HG02763 (cell line): ENCODE results near the gene SPAG5.
A peak's percentile ranks its signal among the peaks of the same experiment; 100 is the strongest.

Experiments
- ATAC-seq: cut with Tn5 transposase; IDR thresholded peaks from one replicate; pipeline ENCODE4 v1.9.1; 2021; ENCODE audit warnings: mild to moderate bottlenecking, moderate library complexity; ENCODE audit not compliant: unreplicated experiment

SPAG5 gene

GRCh38 chr17:28573966-28574480 is 24.8 kb downstream of the SPAG5 start:
- no peak for ATAC-seq

DNA sequence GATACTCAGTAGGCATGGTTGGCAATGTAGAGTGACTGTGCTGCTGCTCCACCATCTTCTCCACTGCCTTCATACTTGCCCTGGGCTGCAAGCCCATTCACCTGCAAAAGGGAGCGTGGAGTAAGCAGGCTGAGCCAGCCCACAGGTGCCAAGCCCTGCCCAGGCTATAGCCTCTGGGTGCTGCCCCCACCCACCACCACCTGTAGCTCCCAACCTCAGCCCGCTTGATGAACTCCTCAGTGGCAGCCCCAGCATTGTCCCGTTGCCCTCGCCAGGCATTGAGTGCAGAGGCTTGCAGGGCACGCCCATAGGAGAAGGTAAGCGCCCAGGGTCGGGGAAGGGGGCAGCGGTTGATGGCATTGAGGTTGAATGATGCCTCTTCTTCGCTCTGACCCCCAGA is 25.3 kb downstream of the SPAG5 start:
- ATAC-seq: no peak

GRCh38 chr17:28573040-28573380 is 25.8 kb downstream of the SPAG5 start:
- ATAC-seq: no peak

GRCh38 chr17:28572259-28573039 is 26.4 kb downstream of the SPAG5 start:
- ATAC-seq: no peak

- peak; percentile 79 for ATAC-seq
Observed at GRCh38 chr17:28571361-28572122, 27.3 kb downstream of the SPAG5 start, which contains the start of gene PIGS. TSS of gene PIGS (minus strand) at chr17:28571524. CDS start at chr17:28571496, 28 bp downstream.

- ATAC-seq: peak; percentile 15
Observed at GRCh38 chr17:28570716-28571360, 28.0 kb downstream of the SPAG5 start.

DNA sequence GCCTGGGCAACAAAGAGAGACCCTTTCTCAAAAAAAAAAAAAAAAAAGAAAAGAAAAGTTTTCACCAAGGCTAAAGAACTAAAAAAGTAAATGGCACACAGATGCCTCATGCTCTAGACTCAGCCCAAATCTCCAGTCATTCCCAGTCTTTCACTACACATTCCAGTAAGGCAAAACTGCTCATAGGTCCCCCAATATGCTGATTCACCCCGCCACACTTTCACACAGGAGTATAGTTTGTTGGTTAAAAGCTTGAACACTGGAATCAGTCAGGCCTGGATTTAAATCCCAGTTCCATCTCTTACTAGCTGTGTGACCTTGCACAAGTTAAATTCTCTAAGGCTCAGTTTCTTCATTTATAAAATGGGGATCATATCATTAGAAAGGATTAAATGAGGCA is 29.4 kb downstream of the SPAG5 start:
- ATAC-seq: no peak

DNA sequence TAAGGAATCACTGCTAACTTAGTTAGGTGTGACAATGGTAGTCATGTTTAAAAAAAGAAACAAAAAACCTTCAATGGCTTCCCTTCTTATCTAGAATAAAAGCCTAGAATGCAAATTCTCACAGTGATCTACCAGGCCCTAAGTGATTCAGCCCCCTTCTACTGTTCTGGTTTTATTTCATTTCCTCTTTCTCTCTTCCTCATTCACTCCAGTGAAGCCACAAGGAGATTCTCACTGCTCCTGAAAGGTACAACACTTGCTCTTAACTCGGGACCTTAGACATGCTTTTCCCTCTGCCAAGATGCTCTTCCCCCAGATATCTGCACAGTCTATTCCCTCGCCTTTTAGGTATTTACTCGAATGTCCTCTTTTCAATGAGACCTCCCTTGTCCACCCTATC is 31.2 kb downstream of the SPAG5 start:
- no peak for ATAC-seq

GRCh38 chr17:28563475-28563874 is 35.4 kb downstream of the SPAG5 start:
- no peak for ATAC-seq

DNA sequence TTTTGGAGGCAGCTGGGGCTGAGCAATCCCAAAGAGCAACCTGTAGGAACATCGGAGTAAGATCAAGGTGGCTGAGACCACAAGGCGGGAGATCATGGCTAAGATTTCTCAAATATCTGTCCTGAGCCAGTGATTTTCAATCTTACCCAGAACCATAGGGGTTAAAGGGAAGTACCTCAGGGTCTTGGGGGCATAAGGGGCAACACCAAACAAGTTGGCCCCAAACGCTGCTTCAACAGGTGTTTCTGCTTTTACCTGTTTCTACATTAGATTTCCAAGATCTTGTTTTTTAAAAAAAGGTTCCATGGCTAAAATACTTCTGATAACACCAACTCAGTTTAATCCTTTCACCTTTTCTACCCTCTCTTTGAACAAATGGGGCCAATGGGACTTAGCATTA is 43.8 kb downstream of the SPAG5 start:
- ATAC-seq: no peak

- no peak for ATAC-seq
Observed at GRCh38 chr17:28554565-28554964, 44.3 kb downstream of the SPAG5 start.

GRCh38 chr17:28553000-28553505 is 45.8 kb downstream of the SPAG5 start:
- ATAC-seq: no peak

GRCh38 chr17:28552176-28552999 is 46.4 kb downstream of the SPAG5 start, which contains the start of gene UNC119:
TSS of gene UNC119 (minus strand) at chr17:28552624. CDS start at chr17:28552557, 67 bp downstream.
- ATAC-seq: peak; percentile 51

DNA sequence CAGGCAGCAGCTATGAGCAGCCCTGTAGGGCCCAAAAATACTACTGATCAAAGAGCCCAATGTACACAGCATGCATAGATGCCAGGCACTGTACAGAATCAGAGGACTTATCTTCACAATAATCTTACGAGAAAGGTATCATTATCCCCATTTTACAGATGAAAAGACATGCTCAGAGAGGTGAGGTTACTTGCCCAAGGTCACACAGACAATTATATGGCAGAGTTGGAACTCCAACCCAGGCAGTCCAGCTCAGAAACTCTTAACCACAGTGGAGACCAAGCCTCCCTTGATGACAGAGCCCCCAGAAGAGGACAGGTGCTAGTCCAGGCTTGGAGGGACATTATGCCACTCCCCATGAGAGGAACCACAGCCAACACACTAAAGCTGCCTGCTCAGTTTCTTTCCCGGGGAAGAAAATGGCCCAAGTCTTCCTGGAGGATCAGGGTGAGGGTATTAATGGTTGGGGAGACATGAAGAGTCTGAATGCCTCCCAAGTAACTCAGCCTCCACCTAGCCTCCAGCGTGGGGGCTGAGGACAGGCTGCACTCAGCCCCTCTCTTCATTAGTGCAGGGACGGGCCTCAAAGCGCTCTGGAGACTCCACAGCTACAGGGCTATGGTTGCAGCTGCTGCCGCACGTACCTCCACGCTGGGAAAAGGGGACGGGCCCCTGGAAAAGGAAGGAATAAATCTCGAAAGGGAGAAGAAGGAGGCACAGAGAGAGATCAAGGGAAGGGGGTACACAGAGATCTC is 47.2 kb downstream of the SPAG5 start:
- ATAC-seq: no peak

DNA sequence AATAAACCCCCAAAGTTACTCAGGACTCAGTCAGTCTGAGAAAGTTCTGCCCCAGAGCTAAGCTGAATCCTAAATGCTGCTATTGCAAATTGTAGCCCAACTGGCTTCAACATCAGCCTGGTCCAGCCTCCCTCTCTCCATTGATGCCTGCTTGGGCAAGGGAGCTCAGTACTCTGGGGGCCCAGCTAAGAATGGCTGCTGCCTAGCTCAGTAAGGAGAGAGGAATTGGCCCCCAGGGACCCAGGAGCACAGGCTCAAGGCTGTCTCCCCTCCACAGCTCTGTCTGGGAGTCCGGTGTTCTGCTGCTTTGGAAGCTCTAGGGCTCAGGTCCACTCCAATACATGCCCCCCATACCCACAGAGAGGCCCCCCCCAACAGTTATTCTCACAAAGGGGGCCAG is 48.0 kb downstream of the SPAG5 start:
- ATAC-seq: no peak

- ATAC-seq: no peak
Observed at GRCh38 chr17:28549236-28550132, 49.3 kb downstream of the SPAG5 start.

DNA sequence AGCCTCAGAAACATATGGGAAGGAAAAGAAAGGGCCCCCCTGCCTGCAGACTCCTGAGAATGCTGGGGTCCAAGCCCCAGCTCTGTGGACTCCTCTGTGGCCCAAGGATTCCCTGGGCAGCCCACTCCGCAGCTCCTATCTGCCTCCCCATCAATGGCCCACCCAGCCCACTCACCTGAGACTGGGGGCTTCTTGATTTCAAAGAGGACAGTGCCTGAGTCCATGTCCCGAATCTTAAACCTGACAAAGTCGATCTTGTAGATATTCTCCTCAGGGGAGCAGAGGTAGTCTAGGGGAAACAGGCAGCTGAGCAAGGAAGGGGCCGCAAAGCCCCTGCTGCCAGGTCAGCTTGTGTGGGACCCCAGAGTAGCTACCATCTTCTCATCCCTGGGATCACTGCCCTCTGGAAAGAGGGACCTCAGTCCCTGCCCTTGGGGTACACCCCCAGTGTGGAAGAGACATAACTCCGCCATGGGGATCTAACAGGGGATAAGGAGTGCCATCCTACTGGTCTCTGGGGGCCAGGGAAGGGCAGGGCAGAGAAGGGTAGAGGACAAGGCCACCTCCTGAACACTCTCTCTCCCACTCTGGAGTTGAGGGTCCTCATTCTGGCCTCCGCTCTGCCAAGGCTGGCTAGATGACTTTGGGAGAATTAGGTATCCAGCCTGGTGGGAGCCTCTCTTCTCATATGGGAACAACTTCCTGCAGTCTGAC is 50.3 kb downstream of the SPAG5 start:
- ATAC-seq: no peak
